GM18508 (cell line): Measurements from ENCODE around the gene DNAJB14.

ENCODE experiments used
- ATAC-seq: cut with Tn5 transposase; IDR thresholded peaks from one replicate; pipeline ENCODE4 v1.9.1; 2021; ENCODE audit warnings: moderate number of reproducible peaks; ENCODE audit not compliant: insufficient read depth, unreplicated experiment

Gene DNAJB14

DNA sequence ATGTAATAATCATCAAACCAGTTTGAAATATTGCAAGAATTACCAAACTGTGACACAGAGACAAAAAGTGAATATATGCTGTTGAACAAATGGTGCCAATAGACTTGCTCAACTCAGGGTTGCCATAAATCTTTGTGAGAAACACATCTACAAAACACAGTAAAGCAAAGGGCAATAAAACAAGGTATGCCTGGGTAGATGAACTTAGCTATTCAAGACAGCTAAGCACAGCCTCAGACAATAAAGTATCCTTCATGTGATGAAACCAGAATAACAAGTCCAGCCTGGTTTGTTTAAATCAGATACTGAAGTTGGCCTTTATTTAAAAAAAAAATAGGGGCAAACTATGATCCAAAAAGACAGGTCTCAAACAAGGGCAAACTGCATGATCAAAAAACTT is 71.3 kb downstream of the DNAJB14 start:
- no peak for ATAC-seq

DNA sequence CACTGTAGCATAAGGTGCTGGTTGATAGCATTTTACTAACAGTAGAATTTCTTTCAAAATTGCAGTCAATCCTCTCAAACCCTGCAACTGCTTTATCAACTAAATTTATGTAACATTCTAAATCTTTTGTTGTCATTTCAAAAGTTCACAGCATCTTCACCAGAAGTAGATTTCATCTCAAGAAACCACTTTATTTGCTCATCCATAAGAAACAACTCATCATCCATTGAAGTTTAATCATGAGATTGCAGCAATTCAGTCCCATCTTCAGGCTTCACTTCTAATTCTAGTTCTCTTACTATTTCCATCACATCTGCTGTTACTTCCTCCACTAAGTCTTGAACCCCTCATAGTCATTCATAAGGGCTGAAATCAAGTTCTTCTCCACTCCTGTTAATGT is 73.8 kb downstream of the DNAJB14 start:
- no peak for ATAC-seq

DNA sequence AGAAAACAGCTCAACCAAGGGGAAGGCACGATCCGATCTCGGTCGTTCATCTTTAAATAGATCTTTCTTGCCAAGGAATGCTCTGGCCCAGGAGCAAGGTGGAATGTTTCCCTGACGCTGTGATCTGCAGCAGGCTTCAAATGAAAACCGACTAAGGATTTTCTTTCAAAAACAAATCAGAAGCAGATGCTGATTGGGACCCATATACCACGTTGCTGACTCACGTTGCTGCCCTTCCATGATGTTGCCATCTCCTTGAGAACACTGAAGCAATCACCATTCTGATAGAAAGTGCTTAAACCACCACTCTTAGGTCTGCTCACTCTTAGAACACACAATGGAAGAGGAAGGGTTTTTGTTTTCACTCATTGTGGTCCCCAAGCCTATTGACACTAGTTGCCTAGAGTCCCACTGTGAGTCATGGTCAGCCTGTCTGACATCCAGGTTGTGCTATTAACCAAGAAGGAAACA is 78.3 kb downstream of the DNAJB14 start:
- ATAC-seq = no peak

DNA sequence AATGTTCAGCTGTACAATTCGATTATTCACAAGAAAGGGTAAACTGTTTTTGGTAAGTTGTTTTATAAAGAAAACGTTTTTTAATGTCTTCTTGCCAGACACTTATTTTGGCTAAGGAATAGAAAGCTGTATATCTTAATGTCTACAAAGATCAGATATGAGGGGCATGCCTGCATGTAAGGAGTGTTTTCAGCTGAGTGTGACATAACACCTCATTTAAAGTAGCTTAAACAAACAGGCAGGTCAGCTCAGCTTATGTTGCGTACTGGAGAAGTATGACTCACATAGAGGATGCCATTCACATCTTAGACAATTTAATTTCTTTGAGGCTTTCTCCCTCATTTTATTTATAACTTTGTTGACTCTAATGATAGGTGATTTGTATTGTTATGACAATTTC is 82.6 kb downstream of the DNAJB14 start:
- no peak for ATAC-seq

DNA sequence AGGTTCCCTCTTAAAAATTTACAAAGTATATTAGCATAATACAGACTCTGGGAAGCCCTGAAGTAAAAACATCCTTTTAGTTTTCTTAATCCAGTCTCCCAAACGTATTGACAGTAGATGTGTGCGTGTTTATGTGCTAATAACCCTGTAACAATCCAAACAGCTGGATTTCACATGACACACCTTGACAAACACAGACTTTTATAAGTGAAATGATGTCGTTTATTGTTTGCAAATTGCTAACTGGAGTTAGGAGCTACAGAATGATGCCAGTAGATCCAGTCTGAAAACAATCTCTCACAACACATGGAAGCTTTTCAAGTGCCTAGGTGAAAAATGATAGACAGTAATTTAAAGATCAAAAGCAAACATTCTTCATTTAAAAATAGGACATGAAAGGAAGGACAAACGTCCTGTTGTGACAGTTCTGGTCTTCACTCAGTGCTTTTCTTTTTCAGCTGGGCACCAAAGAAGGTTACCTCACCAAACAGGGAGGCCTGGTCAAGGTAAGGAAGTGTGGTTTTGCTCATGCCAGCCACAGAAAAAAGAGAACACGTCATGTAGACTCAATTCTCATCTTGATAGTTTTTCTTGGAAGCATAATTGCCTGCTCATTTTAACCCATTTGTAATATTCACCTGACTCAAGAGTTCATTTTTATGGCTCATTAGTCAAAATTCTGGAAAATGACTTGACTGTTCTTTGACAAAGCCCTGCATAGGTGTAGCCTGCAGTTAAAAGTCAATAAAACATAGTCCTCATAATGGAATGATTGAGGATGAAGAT is 85.1 kb downstream of the DNAJB14 start:
- ATAC-seq = peak; percentile 61

- ATAC-seq = no peak
These were observed 85.9 kb downstream of the DNAJB14 start for GRCh38 chr4:99860521-99860920.

DNA sequence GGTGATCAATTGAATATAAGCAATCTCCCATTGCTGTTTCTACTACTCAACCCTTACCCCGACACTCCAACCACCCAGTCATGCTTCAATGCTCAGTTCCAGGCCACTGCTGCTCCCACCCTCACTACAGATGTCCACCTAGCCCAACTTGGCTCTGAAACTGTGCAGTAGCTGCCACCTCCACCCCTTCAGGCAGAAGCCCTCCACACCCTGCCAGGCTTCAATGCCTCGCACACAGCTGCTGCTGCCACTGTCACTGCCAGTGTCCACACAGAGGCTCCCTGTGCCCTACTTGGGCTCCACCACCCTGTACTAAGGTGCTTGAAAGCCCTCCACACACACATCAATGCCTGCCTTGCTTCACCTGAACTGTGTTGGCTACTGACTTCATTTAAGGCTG is 86.8 kb downstream of the DNAJB14 start:
- no peak for ATAC-seq

DNA sequence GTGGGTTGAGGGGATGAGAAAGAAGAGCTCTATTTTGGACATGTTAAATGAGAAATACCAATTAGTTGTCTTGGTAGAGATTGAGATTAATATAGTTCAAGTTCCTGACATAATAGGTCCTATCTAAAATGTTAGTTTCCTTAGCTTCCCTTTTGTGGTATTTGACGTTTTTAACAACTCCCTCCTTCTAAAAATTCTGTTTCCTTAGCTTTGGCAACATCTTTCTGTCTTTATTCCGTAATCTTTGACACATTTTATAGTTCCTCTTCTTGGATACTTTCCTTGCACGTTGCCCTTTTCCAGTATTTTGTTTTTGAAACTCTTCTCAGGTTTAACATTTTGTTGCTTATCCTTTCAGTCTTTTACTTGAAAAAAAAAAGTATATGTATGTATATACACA is 89.1 kb downstream of the DNAJB14 start:
- no peak for ATAC-seq

GRCh38 chr4:99856166-99856565 is 90.3 kb downstream of the DNAJB14 start:
- ATAC-seq = no peak

DNA sequence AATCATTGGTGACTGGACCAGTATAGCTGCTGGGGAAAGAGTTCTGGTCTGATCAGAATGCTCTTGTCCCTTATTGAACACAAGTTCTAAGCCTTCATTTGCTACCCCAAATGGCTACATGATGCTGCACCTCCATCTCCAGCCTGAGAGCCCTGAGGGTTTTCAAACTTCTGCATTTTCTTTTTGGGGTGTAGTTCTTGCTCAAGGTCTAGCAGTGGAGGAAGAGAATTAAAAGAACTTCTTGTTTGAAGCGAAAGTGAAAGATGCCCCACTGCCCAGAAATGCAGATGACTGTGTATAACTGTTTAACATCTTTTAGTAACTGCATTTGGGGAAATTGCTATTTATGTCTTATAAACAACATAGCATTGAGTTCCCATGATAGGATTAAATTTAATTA is 90.7 kb downstream of the DNAJB14 start:
- ATAC-seq = no peak

DNA sequence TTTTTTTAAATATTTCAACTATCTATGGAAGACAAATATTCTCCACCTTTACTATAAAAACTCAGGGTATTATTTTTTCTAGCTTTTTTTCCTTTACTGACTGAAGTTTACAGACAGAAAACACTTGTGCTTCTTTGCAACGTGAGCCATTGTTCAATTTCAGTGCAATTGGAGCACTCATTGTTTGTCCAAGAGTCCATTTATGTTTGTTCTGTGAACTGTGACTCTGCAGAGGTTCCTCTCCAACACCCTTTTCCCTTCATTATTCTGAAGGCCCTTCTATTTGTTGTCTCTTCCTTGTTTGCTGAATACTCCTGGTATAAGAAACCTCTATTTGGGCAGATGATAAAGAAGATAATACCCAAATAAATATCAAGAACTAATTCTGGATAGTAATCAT is 92.4 kb downstream of the DNAJB14 start:
- ATAC-seq = no peak

GRCh38 chr4:99853190-99853589 is 93.2 kb downstream of the DNAJB14 start:
- ATAC-seq = no peak

- no peak for ATAC-seq
These were observed 94.1 kb downstream of the DNAJB14 start for GRCh38 chr4:99852199-99852749.

DNA sequence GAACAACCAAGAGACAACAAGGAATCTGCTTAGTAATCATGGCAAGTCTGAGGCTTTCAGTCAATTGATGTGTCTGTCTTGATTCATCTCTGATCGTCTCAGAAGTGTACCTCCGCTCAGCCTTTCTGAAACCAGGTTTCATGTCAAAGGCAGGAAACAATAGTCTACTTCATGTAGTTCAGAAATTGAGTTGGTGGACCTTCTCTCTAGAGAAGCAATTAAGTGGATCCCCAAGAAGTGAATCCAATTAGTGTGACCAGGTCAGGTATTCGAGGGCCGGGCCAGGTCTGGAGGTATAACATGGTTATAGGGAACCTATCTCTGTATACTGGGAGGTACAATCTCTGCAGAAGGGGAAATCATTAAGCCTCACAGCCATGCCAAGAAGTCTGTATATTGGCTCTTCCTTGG is 97.8 kb downstream of the DNAJB14 start:
- ATAC-seq = peak; percentile 28

- ATAC-seq = peak; percentile 55
These were observed 98.9 kb downstream of the DNAJB14 start for GRCh38 chr4:99847362-99847976.

DNA sequence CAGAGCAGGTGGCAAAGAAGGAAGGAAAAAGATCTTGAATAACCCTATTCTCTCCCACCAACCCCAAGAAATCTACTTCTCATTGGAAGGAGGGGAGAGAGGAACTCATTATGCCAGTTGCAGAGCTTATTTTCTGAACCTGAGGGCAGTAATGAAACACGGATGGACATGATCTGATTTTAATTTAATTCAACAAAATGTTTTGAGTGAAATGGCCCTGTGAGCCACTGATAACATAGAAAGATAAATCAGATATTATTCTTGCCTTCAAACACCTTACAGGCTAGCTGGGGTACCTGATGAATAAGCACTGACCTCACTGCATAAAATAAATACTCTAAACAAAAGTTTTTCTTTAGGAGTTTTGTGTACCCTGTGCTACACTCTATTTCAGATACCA is 99.5 kb downstream of the DNAJB14 start:
- no peak for ATAC-seq
